Activated CD4-positive, CD25-positive, alpha-beta regulatory T cell treated with anti-CD3 and anti-CD28 coated beads, Interleukin-2, amount 50 U/mL, for 16 hours (primary cell): ENCODE results near the gene SLC5A6.
"Not testable (repeated sequence)": the region's sequence is repeated elsewhere in the genome, so short reads cannot be mapped to it uniquely, and the experiment has no call there.

Experiments used
- DNase-seq: peaks from one replicate; pipeline ENCODE4 v3.0.0-alpha.2; 2020; ENCODE audit warnings: low read depth, low spot score

The SLC5A6 gene

GRCh38 chr2:27205206-27205605, 6.9 kb downstream of the SLC5A6 start:
- no peak for DNase-seq

GRCh38 chr2:27204566-27204965, 7.5 kb downstream of the SLC5A6 start:
- no peak for DNase-seq

- no peak for DNase-seq
Observed at GRCh38 chr2:27203741-27204140, 8.3 kb downstream of the SLC5A6 start.

GRCh38 chr2:27202854-27203253, 9.2 kb downstream of the SLC5A6 start:
- no peak for DNase-seq

- DNase-seq: no peak
Observed at GRCh38 chr2:27201675-27202074, 10.4 kb downstream of the SLC5A6 start.

GRCh38 chr2:27199241-27199640, 12.8 kb downstream of the SLC5A6 start:
- DNase-seq: no peak

- no peak for DNase-seq
Observed at GRCh38 chr2:27198627-27199026, 13.4 kb downstream of the SLC5A6 start.

GRCh38 chr2:27198068-27198467, 14.0 kb downstream of the SLC5A6 start:
- not testable (repeated sequence) for DNase-seq

GRCh38 chr2:27195799-27196198, 16.3 kb downstream of the SLC5A6 start:
- DNase-seq: not testable (repeated sequence)

- DNase-seq: no peak
Observed at GRCh38 chr2:27194538-27195354, 17.3 kb downstream of the SLC5A6 start.

- no peak for DNase-seq
Observed at GRCh38 chr2:27191070-27191829, 20.8 kb downstream of the SLC5A6 start.

- no peak for DNase-seq
Observed at GRCh38 chr2:27189989-27190388, 22.1 kb downstream of the SLC5A6 start.

GRCh38 chr2:27186613-27187345, 25.3 kb downstream of the SLC5A6 start:
- DNase-seq: no peak

GRCh38 chr2:27185331-27186026, 26.6 kb downstream of the SLC5A6 start:
- DNase-seq: no peak

- DNase-seq: no peak
Observed at GRCh38 chr2:27184115-27184514, 28.0 kb downstream of the SLC5A6 start.

GRCh38 chr2:27182346-27182745, 29.7 kb downstream of the SLC5A6 start:
- no peak for DNase-seq

GRCh38 chr2:27179344-27180000, 32.6 kb downstream of the SLC5A6 start:
- no peak for DNase-seq

- DNase-seq: no peak
Observed at GRCh38 chr2:27178469-27178868, 33.6 kb downstream of the SLC5A6 start.

GRCh38 chr2:27177441-27178351, 34.4 kb downstream of the SLC5A6 start:
- no peak for DNase-seq

- not testable (repeated sequence) for DNase-seq
Observed at GRCh38 chr2:27175781-27176180, 36.3 kb downstream of the SLC5A6 start.
